Loucy (cell line): ENCODE measurements around the gene DCUN1D3.

Experiments used
- H2AFZ ChIP-seq: fragments of 200-600 bp; sonication (generic); 2 replicates; pipeline ENCODE4 v1.6.0; 2016; ENCODE audit warnings: antibody characterized with exemption, mild to moderate bottlenecking, low read length, moderate library complexity
- H3F3A ChIP-seq: fragments of 200-600 bp; 2 replicates; pipeline ENCODE4 v1.6.0; 2016; ENCODE audit warnings: antibody characterized with exemption, low read depth, mild to moderate bottlenecking
- H3K27me3 ChIP-seq: fragments of 200-600 bp; sonication (generic); 2 replicates; pipeline ENCODE4 v1.6.1; 2014; ENCODE audit warnings: low read length, mild to moderate bottlenecking; ENCODE audit not compliant: insufficient read depth, poor library complexity, severe bottlenecking
- H3K36me3 ChIP-seq: fragments of 200-600 bp; sonication (generic); 2 replicates; pipeline ENCODE4 v1.6.1; 2016; ENCODE audit warnings: low read length; ENCODE audit not compliant: insufficient read depth
- H3K4me1 ChIP-seq: fragments of 200-600 bp; sonication (generic); 2 replicates; pipeline ENCODE4 v1.5.1; 2014; ENCODE audit warnings: low read length, mild to moderate bottlenecking; ENCODE audit not compliant: insufficient read depth, poor library complexity, severe bottlenecking
- H3K4me2 ChIP-seq: fragments of 200-600 bp; sonication (generic); 2 replicates; pipeline ENCODE4 v1.6.0; 2014; ENCODE audit warnings: antibody characterized with exemption, low read length, low read depth, mild to moderate bottlenecking; ENCODE audit not compliant: poor library complexity, severe bottlenecking
- H3K4me3 ChIP-seq: fragments of 200-600 bp; sonication (generic); 2 replicates; pipeline ENCODE4 v1.5.1; 2014; ENCODE audit warnings: low read length, mild to moderate bottlenecking, mixed read lengths; ENCODE audit not compliant: poor library complexity, severe bottlenecking
- H3K79me2 ChIP-seq: fragments of 200-600 bp; sonication (generic); 2 replicates; pipeline ENCODE4 v1.6.1; 2014; ENCODE audit warnings: low read length; ENCODE audit not compliant: insufficient read depth
- H3K9ac ChIP-seq: fragments of 200-600 bp; sonication (generic); 2 replicates; pipeline ENCODE4 v1.6.0; 2014; ENCODE audit warnings: mild to moderate bottlenecking, low read depth, low read length, moderate library complexity; ENCODE audit not compliant: poor library complexity, severe bottlenecking
- H3K9me2 ChIP-seq: fragments of 200-600 bp; sonication (generic); replicated peaks from 2 replicates; pipeline ENCODE4 v1.6.1; 2016; ENCODE audit warnings: low read depth, low read length, mixed read lengths
- H3K9me3 ChIP-seq: fragments of 200-600 bp; sonication (generic); 2 replicates; pipeline ENCODE4 v1.6.1; 2014; ENCODE audit warnings: mild to moderate bottlenecking, antibody characterized with exemption, low read length, low read depth; ENCODE audit not compliant: insufficient read depth
- H4K20me1 ChIP-seq: fragments of 200-600 bp; sonication (generic); 2 replicates; pipeline ENCODE4 v1.6.0; 2014; ENCODE audit warnings: antibody characterized with exemption, low read length, mild to moderate bottlenecking; ENCODE audit not compliant: insufficient read depth, poor library complexity, severe bottlenecking
- EZH2phosphoT487 ChIP-seq: fragments of 200-600 bp; IDR thresholded peaks from 2 replicates; pipeline ENCODE4 v1.6.1; 2018; ENCODE audit warnings: antibody characterized with exemption, mild to moderate bottlenecking, moderate library complexity, borderline replicate concordance
- TF ChIP-seq, protein P1 (sequence below): fragments of 200-600 bp; sonication (generic); conservative IDR thresholded peaks from 2 replicates; pipeline ENCODE4 v1.5.1; 2014; ENCODE audit warnings: mild to moderate bottlenecking, antibody characterized with exemption, low read length

Gene DCUN1D3

DNA sequence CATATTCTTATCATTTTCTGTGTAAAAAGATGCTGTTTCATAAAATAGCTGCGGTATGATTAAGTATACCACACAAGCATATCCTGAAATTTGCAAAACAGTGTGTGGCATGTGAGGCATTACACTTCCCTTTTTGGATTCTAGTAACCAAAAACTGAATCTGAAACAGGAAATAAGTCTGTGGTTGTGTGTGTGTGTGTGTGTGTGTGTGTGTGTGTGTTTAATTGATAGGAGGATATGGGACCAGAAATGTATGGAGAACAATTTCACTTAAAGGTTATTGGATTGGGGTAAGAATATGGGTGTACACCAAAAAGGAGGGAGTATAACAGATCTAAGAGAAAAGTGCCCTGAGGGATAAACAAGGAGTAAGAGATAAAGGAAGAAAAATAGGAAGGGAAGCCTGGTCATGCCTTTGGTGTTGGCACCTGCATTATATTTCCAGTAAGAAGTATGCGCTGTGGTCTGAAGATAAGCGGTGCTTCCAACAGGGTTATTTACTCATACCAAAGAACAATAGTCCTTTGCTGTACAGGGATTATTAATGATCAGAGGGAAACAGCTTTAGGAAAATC is 4.4 kb upstream of the DCUN1D3 start:
- peak overlapping the region; percentile 11 for H3K9ac ChIP-seq
- no peak overlapping the region for H2AFZ ChIP-seq
- no peaks in the 10 kb centered on the region for H3K9me3 ChIP-seq
- no peaks in the 10 kb centered on the region for H3K36me3 ChIP-seq
- TF ChIP-seq, protein P1, sequence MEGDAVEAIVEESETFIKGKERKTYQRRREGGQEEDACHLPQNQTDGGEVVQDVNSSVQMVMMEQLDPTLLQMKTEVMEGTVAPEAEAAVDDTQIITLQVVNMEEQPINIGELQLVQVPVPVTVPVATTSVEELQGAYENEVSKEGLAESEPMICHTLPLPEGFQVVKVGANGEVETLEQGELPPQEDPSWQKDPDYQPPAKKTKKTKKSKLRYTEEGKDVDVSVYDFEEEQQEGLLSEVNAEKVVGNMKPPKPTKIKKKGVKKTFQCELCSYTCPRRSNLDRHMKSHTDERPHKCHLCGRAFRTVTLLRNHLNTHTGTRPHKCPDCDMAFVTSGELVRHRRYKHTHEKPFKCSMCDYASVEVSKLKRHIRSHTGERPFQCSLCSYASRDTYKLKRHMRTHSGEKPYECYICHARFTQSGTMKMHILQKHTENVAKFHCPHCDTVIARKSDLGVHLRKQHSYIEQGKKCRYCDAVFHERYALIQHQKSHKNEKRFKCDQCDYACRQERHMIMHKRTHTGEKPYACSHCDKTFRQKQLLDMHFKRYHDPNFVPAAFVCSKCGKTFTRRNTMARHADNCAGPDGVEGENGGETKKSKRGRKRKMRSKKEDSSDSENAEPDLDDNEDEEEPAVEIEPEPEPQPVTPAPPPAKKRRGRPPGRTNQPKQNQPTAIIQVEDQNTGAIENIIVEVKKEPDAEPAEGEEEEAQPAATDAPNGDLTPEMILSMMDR: no peak
- no peak for TF ChIP-seq EZH2phosphoT487
- peak overlapping the region; percentile 86 for H3K4me3 ChIP-seq
- H3K79me2 ChIP-seq: peaks cover 35% of the 10 kb centered on the region
- peak overlapping the region; percentile 73 for H3K4me2 ChIP-seq
- no peaks in the 10 kb centered on the region for H3K9me2 ChIP-seq
- H3K27me3 ChIP-seq: no peaks in the 10 kb centered on the region
- H3K4me1 ChIP-seq: peaks cover 42% of the 10 kb centered on the region
- H3F3A ChIP-seq: peaks cover 8% of the 10 kb centered on the region; the same call in 1 of the 2 replicates
- H4K20me1 ChIP-seq: peaks cover 8% of the 10 kb centered on the region

DNA sequence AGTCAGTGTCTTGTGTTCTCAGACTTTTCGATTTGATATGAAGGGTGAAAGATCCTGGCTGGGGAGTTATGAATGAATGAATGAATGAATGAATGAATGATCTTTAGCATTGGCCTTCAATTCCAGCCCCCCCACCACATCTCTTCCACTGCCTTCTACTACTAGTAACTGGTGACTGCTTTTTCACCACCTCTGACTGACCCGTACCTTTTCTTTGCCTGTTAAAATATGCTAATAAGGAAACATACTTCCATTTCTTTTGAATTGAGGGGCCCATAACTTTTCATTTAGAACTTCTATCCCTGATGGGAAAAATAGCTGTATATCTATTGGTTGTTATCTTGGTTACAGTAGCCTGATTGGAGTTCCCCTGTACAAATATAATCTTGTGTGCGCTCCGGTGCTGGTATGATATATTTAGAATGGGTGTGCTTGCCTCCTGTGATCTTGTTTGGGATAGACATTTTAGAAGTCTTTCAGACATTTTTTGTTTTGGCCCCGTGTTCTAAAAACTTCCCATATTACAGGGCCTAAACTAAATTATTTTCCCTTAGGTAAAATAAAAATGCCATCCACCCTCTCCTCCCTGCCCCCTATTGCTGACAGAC is 3.8 kb upstream of the DCUN1D3 start:
- H3K36me3 ChIP-seq: no peaks in the 10 kb centered on the region
- H3F3A ChIP-seq: peaks cover 8% of the 10 kb centered on the region; the same call in 1 of the 2 replicates
- no peak overlapping the region for H2AFZ ChIP-seq
- peak overlapping the region; percentile 86 for H3K4me3 ChIP-seq
- no peaks in the 10 kb centered on the region for H3K9me2 ChIP-seq
- no peaks in the 10 kb centered on the region for H3K9me3 ChIP-seq
- H3K27me3 ChIP-seq: no peaks in the 10 kb centered on the region
- TF ChIP-seq, protein P1: no peak
- no peak for TF ChIP-seq EZH2phosphoT487
- peaks cover 12% of the 10 kb centered on the region for H4K20me1 ChIP-seq
- peaks cover 47% of the 10 kb centered on the region for H3K4me1 ChIP-seq
- peak overlapping the region; percentile 11 for H3K9ac ChIP-seq
- peak overlapping the region; percentile 73 for H3K4me2 ChIP-seq
- peaks cover 41% of the 10 kb centered on the region for H3K79me2 ChIP-seq

DNA sequence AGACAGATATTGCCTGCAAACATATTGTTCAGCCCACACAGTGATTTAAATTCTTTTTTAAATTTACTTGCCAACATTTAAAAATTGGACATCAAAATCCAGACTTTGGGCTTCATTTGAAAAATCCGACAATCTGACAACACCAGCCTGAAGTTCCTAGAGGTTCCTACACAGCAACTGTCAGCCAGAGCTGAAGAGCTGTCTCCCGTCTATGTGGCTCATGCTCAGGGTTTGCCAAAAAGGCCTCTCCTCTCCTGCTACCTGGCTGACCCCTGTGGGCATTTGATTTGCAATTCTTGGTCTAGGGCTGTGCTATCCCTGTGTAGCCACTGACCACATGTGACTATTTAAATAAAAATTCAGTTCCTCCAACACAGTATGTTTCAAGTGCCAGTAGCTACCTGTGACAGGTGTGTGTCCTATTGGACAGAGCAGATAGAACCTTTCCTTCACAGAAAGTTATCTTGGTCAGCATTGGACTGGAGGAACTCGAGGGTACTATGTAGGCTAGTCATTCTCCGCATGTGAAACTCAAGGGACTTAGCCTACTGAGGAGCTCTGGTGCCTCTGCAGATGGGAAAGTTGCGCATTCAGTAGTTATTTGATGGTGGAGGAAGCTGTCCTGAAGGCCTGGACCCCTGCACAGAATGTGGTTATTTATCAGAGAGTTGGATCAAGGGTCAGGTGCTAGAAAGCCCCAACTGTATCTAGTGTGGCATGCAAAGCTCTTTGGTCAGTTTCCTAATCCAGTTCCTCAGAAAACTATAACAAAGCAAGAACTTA is 3.1 kb upstream of the DCUN1D3 start:
- H3K4me1 ChIP-seq: peaks cover 54% of the 10 kb centered on the region

More for the DNA sequence above, 3.1 kb upstream of the DCUN1D3 start:
- Histone ChIP-seq H4K20me1 (peaks cover 19% of the 10 kb centered on the region), H3K79me2 (peaks cover 48% of the 10 kb centered on the region), H3K9me3 (no peaks in the 10 kb centered on the region), H2AFZ (no peak overlapping the region), H3F3A (peaks cover 6% of the 10 kb centered on the region; the same call in 1 of the 2 replicates), H3K4me2 (peak overlapping the region; percentile 73), H3K9me2 (no peaks in the 10 kb centered on the region), H3K4me3 (peak overlapping the region; percentile 86), H3K27me3 (no peaks in the 10 kb centered on the region), H3K9ac (peak overlapping the region; percentile 88), H3K36me3 (no peaks in the 10 kb centered on the region)
- TF ChIP-seq, protein P1: no peak
- no peak for TF ChIP-seq EZH2phosphoT487
